HEK293T (cell line): ENCODE measurements around the gene CLEC4G.

ENCODE experiments used
- ARNT ChIP-seq: fragments of 450-650 bp; IDR thresholded peaks from 2 replicates; pipeline ENCODE4 v1.6.1; 2017; ENCODE audit warnings: mild to moderate bottlenecking
- CTBP1 ChIP-seq: fragments of 450-650 bp; IDR thresholded peaks from 2 replicates; pipeline ENCODE4 v1.6.1; 2016; ENCODE audit warnings: borderline replicate concordance
- FOXK2 ChIP-seq: fragments of 450-650 bp; IDR thresholded peaks from 2 replicates; pipeline ENCODE4 v1.6.1; 2016; ENCODE audit warnings: mild to moderate bottlenecking
- L3MBTL2 ChIP-seq: fragments of 450-650 bp; conservative IDR thresholded peaks from 2 replicates; pipeline ENCODE4 v1.6.1; 2016; ENCODE audit warnings: mild to moderate bottlenecking
- LEF1 ChIP-seq: fragments of 450-650 bp; IDR thresholded peaks from 2 replicates; pipeline ENCODE4 v1.6.1; 2017; ENCODE audit warnings: mild to moderate bottlenecking, borderline replicate concordance
- SP1 ChIP-seq: fragments of 450-650 bp; IDR thresholded peaks from 2 replicates; pipeline ENCODE4 v1.6.1; 2017
- SUZ12 ChIP-seq: fragments of 450-650 bp; IDR thresholded peaks from 2 replicates; pipeline ENCODE4 v1.6.1; 2016; ENCODE audit warnings: mild to moderate bottlenecking
- TARDBP ChIP-seq: fragments of 450-650 bp; IDR thresholded peaks from 2 replicates; pipeline ENCODE4 v1.6.1; 2016
- ZNF384 ChIP-seq: fragments of 450-650 bp; IDR thresholded peaks from 2 replicates; pipeline ENCODE4 v1.6.1; 2016

DNA sequence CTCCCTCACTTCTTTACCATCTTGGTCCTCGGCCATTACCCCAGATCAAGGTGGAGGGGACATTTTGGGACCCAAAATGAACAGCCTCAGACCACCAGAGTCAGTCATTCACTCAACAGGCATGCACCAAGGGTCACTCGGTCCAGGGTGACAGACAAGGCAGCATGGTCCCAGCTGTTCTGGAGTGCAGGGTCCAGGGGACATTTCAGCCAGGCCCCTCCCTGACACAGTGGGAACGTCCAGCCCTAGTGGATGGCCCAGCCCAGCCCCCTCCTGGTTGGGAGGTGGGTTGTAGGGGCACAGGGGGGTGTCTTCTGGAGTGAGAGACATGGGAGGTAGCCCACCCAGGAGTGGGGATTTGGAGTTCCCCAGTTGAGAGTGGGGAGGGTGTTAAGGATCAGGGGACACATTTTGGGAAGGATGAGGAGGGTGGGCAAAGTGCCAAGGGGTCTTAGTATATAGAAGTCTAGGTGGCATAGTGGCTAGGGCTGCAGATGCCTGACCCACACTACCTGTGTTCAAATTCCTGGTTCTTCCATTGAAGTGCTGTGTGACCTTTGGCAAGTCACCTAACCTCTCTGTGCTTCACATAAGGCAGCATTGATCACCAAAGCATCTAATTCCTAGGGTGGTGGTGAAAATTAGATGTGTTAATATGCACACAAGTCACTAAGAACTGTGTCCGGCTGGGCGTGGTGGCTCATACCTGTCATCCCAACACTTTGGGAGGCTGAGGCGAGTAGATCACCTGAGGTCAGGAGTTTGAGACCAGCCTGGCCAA, 27.4 kb downstream of the CLEC4G start:
- TF ChIP-seq ZNF384 = no peak
- TF ChIP-seq SP1 = no peak
- no peak for TF ChIP-seq LEF1
- TF ChIP-seq FOXK2 = no peak
- TF ChIP-seq CTBP1 = no peak
- no peak for TF ChIP-seq SUZ12
- TF ChIP-seq ARNT = no peak
- TF ChIP-seq TARDBP = no peak
- TF ChIP-seq L3MBTL2 = no peak
